K562 (cell line): ENCODE measurements around the gene TLR8. TPM values are rescaled to one million over a fixed set of nuclear protein-coding genes. Genes with fewer than 3 reads are reported as not detected.

ENCODE experiments used
- CREB1 ChIP-seq, 2 experiments: sonication (generic) in 1 of 2; formaldehyde crosslinking in 1 of 2; IDR thresholded peaks; 2 replicates each; pipeline versions ENCODE4 v1.6.1 to v1.8.0; 2012 to 2022; ENCODE audit warnings: inconsistent platforms in 1 of 2, mild to moderate bottlenecking in 1 of 2, missing genetic modification reagents in 1 of 2, moderate library complexity in 1 of 2
- DEAF1 ChIP-seq: fragments of 450-650 bp; formaldehyde crosslinking; IDR thresholded peaks from 2 replicates; pipeline ENCODE4 v1.4.0; 2020; ENCODE audit warnings: mild to moderate bottlenecking, moderate library complexity
- POLR2H ChIP-seq: IDR thresholded peaks from 2 replicates; pipeline ENCODE4 v1.6.1; 2016; ENCODE audit warnings: missing genetic modification characterization, low read depth, mild to moderate bottlenecking, control low read depth, missing compliant biosample characterization, moderate library complexity
- SRSF3 ChIP-seq: fragments of 200-400 bp; formaldehyde crosslinking; IDR thresholded peaks from 2 replicates; pipeline ENCODE4 v1.6.1; 2016; ENCODE audit warnings: mild to moderate bottlenecking, low read length, moderate library complexity; ENCODE audit not compliant: insufficient read depth
- TBP ChIP-seq: optimal IDR thresholded peaks from 2 replicates; pipeline ENCODE3; 2011; ENCODE audit warnings: low read depth, low read length, improper control_type of control experiment
- ZBTB49 ChIP-seq: sonication (generic); formaldehyde crosslinking; IDR thresholded peaks from 2 replicates; pipeline ENCODE4 v1.8.0; 2022; ENCODE audit warnings: missing genetic modification reagents, mild to moderate bottlenecking, borderline replicate concordance
- ZNF407 ChIP-seq: fragments of 450-650 bp; IDR thresholded peaks from 2 replicates; pipeline ENCODE4 v1.6.1; 2016; ENCODE audit warnings: low read depth
- polyA plus RNA-seq, 8 experiments: library from polyadenylated mRNA; depleted of rRNA in 4 of 8; stranded (reverse) in 5 of 8; unstranded in 3 of 8; fragments of >200 nt; fragmentation: Nextera tagmentation in 2 of 8; fragmentation: Illumina TruSeq in 1 of 8; extraction: Ambion mirVana in 2 of 8; extraction: Trizol in 1 of 8; gene quantifications; 2 replicates each; pipeline versions ENCODE4 v1.2.1 to v1.2.3, GENCODE V29; 2011 to 2014; ENCODE audit warnings: inconsistent platforms in 1 of 8, missing spikeins in 1 of 8
- total RNA-seq, 7 experiments: library from RNA; depleted of rRNA in 6 of 7; stranded (reverse); fragments of >200 nt in 6 of 7; fragmentation: Illumina TruSeq in 2 of 7; extraction: Trizol in 2 of 7; gene quantifications; 2 replicates each; pipeline versions ENCODE4 v1.2.1 to v1.2.3, GENCODE V29; 2011 to 2021; ENCODE audit warnings: low replicate concordance in 1 of 7

The TLR8 gene
- total and polyA plus RNA-seq, 9 of the 15 experiments (the other 6 are each of a cell fraction or from before 2014, with no cell fraction given) = not detected

- TF ChIP-seq ZNF407 (no peak), POLR2H (tag) (0 out of 2 replicates have a peak, but pooled peaks have one; percentile 26), CREB1 (IDR thresholded peaks at IDR 0.05) (no peak), CREB1 (CRISPR knock-in tag; IDR thresholded peaks at IDR 0.05) (no peak), ZBTB49 (no peak), TBP (peak; percentile 14), DEAF1 (no peak), SRSF3 (no peak)
These were observed 44.6 kb downstream of the TLR8 start (continued) for GRCh38 chrX:12950851-12951594.
